Measurements from ENCODE around the gene ANAPC2. TPM values are rescaled to one million over a fixed set of nuclear protein-coding genes. Genes with fewer than 3 reads are reported as not detected.

The ANAPC2 gene
- total RNA-seq, 2 donors from 2014 or later, result 75.5 to 98.1 TPM

- Mint-ChIP-seq H3K27ac (no peak overlapping the region), H3K4me1 (ENCODE audit: low read depth in 2 of 2) (peaks cover 24 to 25% of the 10 kb centered on the region in 2 donors), H3K4me3 (peak overlapping the region; percentile 84), H3K27me3 (peaks cover 0 to 2% of the 10 kb centered on the region in 2 donors), H3K9me3 (no peaks in the 10 kb centered on the region), H3K36me3 (no peaks in the 10 kb centered on the region)
- ATAC-seq, result peak; percentile 31 to 38
- DNase-seq (ENCODE audit: low spot score), result no peak
Observed at GRCh38 chr9:137130176-137130755, 58.1 kb downstream of the ANAPC2 start.

- Mint-ChIP-seq H3K27ac (no peak overlapping the region), H3K4me3 (peak overlapping the region; percentile 90), H3K36me3 (no peaks in the 10 kb centered on the region), H3K27me3 (peaks cover 0 to 2% of the 10 kb centered on the region in 2 donors), H3K4me1 (ENCODE audit: low read depth in 2 of 2) (peaks cover 24 to 25% of the 10 kb centered on the region in 2 donors), H3K9me3 (no peaks in the 10 kb centered on the region)
- ATAC-seq (peak; percentile 99), DNase-seq (ENCODE audit: low spot score) (peak; percentile 93)
Observed at GRCh38 chr9:137129456-137130175, 58.7 kb downstream of the ANAPC2 start.

DNA sequence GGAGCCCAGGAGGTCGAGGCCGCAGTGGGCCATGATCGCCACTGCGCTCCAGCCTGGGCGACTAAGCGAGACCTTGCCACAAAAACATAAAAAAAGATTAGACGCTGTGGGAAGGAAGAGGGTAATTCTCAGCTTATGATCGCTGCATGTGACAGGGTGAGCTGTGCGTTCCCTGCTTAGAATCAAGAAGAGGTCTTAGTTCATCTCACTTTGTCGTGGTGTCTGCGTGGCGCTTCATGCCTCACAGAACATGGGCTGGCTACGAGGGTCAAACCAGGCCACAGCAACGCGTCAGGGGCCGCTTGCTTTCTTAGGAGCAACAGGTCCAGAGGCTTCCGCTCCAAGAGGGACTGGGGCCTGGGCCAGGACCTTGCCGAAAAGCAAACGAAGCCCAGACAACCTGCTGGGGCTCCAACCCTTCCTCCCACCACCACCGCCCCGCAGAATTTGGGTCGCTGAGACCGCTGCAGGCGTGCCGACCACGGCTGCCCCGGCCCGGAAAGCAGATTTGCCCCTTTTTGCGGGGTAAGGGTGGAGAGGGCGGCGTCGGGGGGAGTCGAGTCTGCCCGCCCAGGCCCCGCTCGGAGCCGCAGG, 59.4 kb downstream of the ANAPC2 start:
- peak; percentile 52 for DNase-seq (ENCODE audit: low spot score)
- peaks cover 0 to 2% of the 10 kb centered on the region in 2 donors for H3K27me3 Mint-ChIP-seq
- no peak for ATAC-seq
- peak overlapping the region; percentile 90 for H3K4me3 Mint-ChIP-seq
- no peaks in the 10 kb centered on the region for H3K36me3 Mint-ChIP-seq
- peaks cover 24 to 25% of the 10 kb centered on the region in 2 donors for H3K4me1 Mint-ChIP-seq (ENCODE audit: low read depth in 2 of 2)
- peak overlapping the region; percentile 81 to 95 for H3K27ac Mint-ChIP-seq
- no peaks in the 10 kb centered on the region for H3K9me3 Mint-ChIP-seq

DNA sequence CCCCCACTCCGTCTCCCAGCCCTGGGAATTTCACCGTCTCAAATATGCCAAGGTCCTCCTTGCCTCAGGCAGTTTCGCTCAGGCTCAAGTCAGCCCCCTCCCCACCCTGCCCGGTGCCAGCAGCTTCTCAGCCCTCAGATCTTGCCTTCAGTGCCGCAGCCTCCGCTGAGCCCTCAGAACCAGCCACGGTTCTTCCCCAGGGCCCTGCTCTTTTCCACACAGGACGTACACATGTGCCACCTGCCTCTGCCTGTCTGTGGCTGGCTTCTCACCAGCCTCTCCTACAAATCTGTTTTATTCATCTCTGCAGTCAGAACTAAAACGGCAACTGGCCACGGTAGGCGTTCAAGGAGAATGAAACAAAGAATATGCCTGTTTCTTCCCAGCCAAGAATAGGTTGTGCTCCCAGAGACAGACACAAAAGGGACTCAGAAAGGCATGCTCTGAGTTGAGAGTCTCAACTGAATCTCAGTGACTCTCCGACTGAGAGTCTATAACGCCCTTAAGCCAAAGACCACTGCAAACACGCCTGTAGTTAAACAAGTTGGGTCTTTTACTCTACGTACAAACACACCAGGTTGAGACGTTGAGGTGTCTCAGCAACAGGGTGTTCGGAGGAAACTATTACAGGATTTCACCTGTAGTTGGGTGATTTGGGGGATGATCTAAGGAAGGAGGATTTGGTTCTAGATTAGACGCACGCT, 60.0 kb downstream of the ANAPC2 start:
- Mint-ChIP-seq H3K27ac (peak overlapping the region; percentile 81 to 95), H3K9me3 (no peaks in the 10 kb centered on the region), H3K4me1 (ENCODE audit: low read depth in 2 of 2) (peaks cover 24 to 25% of the 10 kb centered on the region in 2 donors), H3K4me3 (peak overlapping the region; percentile 90), H3K27me3 (peaks cover 0 to 2% of the 10 kb centered on the region in 2 donors), H3K36me3 (no peaks in the 10 kb centered on the region)
- no peak for ATAC-seq
- DNase-seq (ENCODE audit: low spot score), result peak; percentile 53

DNA sequence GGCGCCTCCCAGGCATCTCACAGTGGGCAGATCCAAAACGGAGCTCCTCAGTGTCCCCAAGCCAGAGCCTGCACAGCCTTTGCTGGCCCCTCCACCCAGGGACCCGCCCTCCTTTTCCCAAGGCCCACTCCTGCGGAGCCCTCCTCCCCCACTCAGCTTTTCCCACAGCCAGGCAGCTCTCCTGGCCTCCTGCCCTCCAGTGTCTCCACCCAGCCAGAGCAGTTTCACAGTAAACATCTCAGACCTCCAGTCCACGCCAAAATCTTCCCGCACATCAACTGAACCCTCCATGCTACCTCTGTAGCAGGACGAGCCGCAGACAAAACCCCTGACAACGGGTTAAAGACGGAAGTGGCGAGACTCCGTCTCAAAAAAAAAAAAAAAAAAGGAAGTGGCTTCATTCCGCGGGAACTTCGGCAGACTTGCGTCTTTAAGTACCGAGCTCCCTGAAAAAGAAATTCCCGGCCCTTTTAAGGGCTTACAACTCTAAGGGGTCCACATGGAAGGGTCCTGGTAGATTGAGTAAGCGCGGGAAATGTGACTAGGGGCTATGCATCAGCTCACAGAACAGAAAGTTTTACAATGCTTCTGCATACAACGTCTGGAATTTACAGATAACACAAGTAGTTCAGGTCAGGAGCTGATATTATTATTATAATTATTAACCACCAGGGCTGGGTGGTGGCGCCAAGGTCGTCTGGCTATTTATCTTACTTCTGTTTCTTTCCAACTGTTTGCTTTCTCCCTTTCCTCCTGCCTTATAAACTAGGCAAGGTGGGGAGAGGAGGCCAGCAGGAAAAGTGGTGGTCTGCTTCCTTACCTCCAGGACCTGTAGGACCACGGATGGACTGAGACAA, 60.8 kb downstream of the ANAPC2 start:
- H3K9me3 Mint-ChIP-seq, result no peaks in the 10 kb centered on the region
- peak overlapping the region; percentile 81 to 95 for H3K27ac Mint-ChIP-seq
- no peak for ATAC-seq
- DNase-seq (ENCODE audit: low spot score), result no peak
- no peaks in the 10 kb centered on the region for H3K36me3 Mint-ChIP-seq
- H3K27me3 Mint-ChIP-seq, result no peaks in the 10 kb centered on the region
- H3K4me3 Mint-ChIP-seq, result peak overlapping the region; percentile 90
- peaks cover 24 to 25% of the 10 kb centered on the region in 2 donors for H3K4me1 Mint-ChIP-seq (ENCODE audit: low read depth in 2 of 2)

DNA sequence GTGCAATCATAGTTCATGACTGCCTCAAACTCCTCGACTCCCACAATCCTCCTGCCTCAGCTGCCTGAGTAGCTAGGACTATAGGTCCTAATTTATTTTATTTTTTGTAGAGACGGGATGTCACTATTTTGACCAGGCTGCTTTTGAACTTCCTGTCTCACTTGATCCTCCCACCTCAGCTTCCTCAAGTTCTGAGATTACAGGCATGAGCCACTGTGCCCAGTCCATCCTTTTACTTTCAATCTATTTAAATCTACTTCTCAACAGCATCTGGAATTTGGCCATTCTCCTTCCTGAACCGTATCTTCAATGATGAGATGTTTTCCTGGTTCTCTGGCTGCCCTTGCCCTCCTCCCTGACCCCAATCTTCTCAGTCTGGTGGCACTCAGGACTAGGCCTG, 61.6 kb downstream of the ANAPC2 start:
- DNase-seq (ENCODE audit: low spot score), result no peak
- peak overlapping the region; percentile 81 to 95 for H3K27ac Mint-ChIP-seq
- peak overlapping the region; percentile 90 for H3K4me3 Mint-ChIP-seq
- no peaks in the 10 kb centered on the region for H3K27me3 Mint-ChIP-seq
- H3K9me3 Mint-ChIP-seq, result no peaks in the 10 kb centered on the region
- no peaks in the 10 kb centered on the region for H3K36me3 Mint-ChIP-seq
- no peak for ATAC-seq
- peaks cover 29 to 31% of the 10 kb centered on the region in 2 donors for H3K4me1 Mint-ChIP-seq (ENCODE audit: low read depth in 2 of 2)

Other genes starting within 250 kb of the ANAPC2 start
- gene FBXW5, start 243.8 kb downstream of the ANAPC2 start, total RNA-seq, result 100 to 1,000 TPM; 102 to 155 TPM
- gene C8G, start 243.3 kb downstream of the ANAPC2 start, total RNA-seq, result 1 to 10 TPM; 2.4 to 2.5 TPM
- 1 to 10 TPM; 2.0 to 2.2 TPM for gene LCN12, start 236.3 kb downstream of the ANAPC2 start, total RNA-seq
- 1 to 10 TPM; 1.7 to 4.4 TPM for gene PTGDS, start 211.1 kb downstream of the ANAPC2 start, total RNA-seq
- gene LCNL1, start 205.6 kb downstream of the ANAPC2 start, total RNA-seq, result under 1 TPM in 1 of 2 donors, not detected in 1; 0.21 TPM
- gene PAXX, start 196.1 kb downstream of the ANAPC2 start, total RNA-seq, result 100 to 1,000 TPM in 1 of 2 donors, 10 to 100 TPM in 1; 64.0 to 118 TPM
- gene CLIC3, start 192.0 kb downstream of the ANAPC2 start, total RNA-seq, result 10 to 100 TPM in 1 of 2 donors, 1 to 10 TPM in 1; 4.3 to 38.2 TPM
- 100 to 1,000 TPM in 1 of 2 donors, 10 to 100 TPM in 1; 77.6 to 109 TPM for gene ABCA2, start 160.3 kb downstream of the ANAPC2 start, total RNA-seq
- 10 to 100 TPM; 10.0 to 17.8 TPM for gene FUT7, start 156.5 kb downstream of the ANAPC2 start, total RNA-seq
- gene NPDC1, start 142.4 kb downstream of the ANAPC2 start, total RNA-seq, result 10 to 100 TPM; 11.2 to 41.7 TPM
- not detected for gene ENTPD2, start 134.5 kb downstream of the ANAPC2 start, total RNA-seq
- 10 to 100 TPM in 1 of 2 donors, 1 to 10 TPM in 1; 9.5 to 20.8 TPM for gene SAPCD2, start 118.0 kb downstream of the ANAPC2 start, total RNA-seq
- 10 to 100 TPM; 19.9 to 22.0 TPM for gene UAP1L1, start 111.0 kb downstream of the ANAPC2 start, total RNA-seq
- 10 to 100 TPM; 34.1 to 55.8 TPM for gene MAN1B1, start 101.6 kb downstream of the ANAPC2 start, total RNA-seq
- 100 to 1,000 TPM; 188 to 310 TPM for gene DPP7, start 73.8 kb downstream of the ANAPC2 start, total RNA-seq
- under 1 TPM in 1 of 2 donors, not detected in 1; 0.11 TPM for gene GRIN1, start 49.4 kb downstream of the ANAPC2 start, total RNA-seq
- gene LRRC26, start 18.5 kb downstream of the ANAPC2 start, total RNA-seq, result not detected
- not detected for gene TMEM210, start 16.5 kb downstream of the ANAPC2 start, total RNA-seq
- gene SSNA1, start 116 bp upstream of the ANAPC2 start, total RNA-seq, result 10 to 100 TPM; 78.3 to 91.4 TPM
- gene TPRN, start 12.2 kb upstream of the ANAPC2 start, total RNA-seq, result 10 to 100 TPM in 1 of 2 donors, 1 to 10 TPM in 1; 9.0 to 19.1 TPM
- gene TMEM203, start 17.1 kb upstream of the ANAPC2 start, total RNA-seq, result 10 to 100 TPM; 25.0 to 43.9 TPM
- gene NDOR1, start 17.1 kb upstream of the ANAPC2 start, total RNA-seq, result 10 to 100 TPM; 33.0 to 81.9 TPM
- gene RNF208, start 33.7 kb upstream of the ANAPC2 start, total RNA-seq, result 1 to 10 TPM; 1.4 to 1.9 TPM
- under 1 TPM; 0.29 to 0.33 TPM for gene CYSRT1, start 36.6 kb upstream of the ANAPC2 start, total RNA-seq
- gene RNF224, start 38.9 kb upstream of the ANAPC2 start, total RNA-seq, result not detected
- gene SLC34A3, start 42.3 kb upstream of the ANAPC2 start, total RNA-seq, result not detected
- 100 to 1,000 TPM; 332 to 432 TPM for gene TUBB4B, start 52.7 kb upstream of the ANAPC2 start, total RNA-seq
- gene STPG3, start 62.7 kb upstream of the ANAPC2 start, total RNA-seq, result not detected
- 10 to 100 TPM; 58.8 to 90.3 TPM for gene NELFB, start 66.8 kb upstream of the ANAPC2 start, total RNA-seq
- 10 to 100 TPM; 31.1 to 38.4 TPM for gene TOR4A, start 89.2 kb upstream of the ANAPC2 start, total RNA-seq
- 1 to 10 TPM in 1 of 2 donors, under 1 TPM in 1; 0.88 to 2.6 TPM for gene NRARP, start 113.7 kb upstream of the ANAPC2 start, total RNA-seq
- 1 to 10 TPM; 7.6 to 7.9 TPM for gene EXD3, start 234.6 kb upstream of the ANAPC2 start, total RNA-seq
- under 1 TPM; 0.33 to 0.62 TPM for gene NOXA1, start 234.8 kb upstream of the ANAPC2 start, total RNA-seq

All from natural killer cell treated with Interleukin-12 subunit alpha and Interleukin-12 subunit beta and Interleukin-15 and Interleukin-18, amount 100 ng/mL, for 72 hours (primary cell).